AG09309 (cell line): ENCODE data around the gene LRP6.
"Not testable (repeated sequence)": the region's sequence is repeated elsewhere in the genome, so short reads cannot be mapped to it uniquely, and the experiment has no call there.

Experiments
- DNase-seq: peaks from one replicate; pipeline ENCODE4 v3.0.0-alpha.2; 2010; ENCODE audit warnings: low read depth
- H3K4me3 ChIP-seq: 2 replicates; pipeline ENCODE4 v1.5.1; 2011; ENCODE audit warnings: mild to moderate bottlenecking, low read depth, low read length, moderate library complexity; ENCODE audit not compliant: control insufficient read depth
- CTCF ChIP-seq: IDR thresholded peaks from 2 replicates; pipeline ENCODE4 v1.5.1; 2011; ENCODE audit warnings: mild to moderate bottlenecking, low read depth, low read length, inconsistent platforms; ENCODE audit not compliant: insufficient read depth, control insufficient read depth; ENCODE audit errors: missing control alignments

The LRP6 gene

GRCh38 chr12:12147111-12147510 lies 119.7 kb downstream of the LRP6 start:
- H3K4me3 ChIP-seq, result no peak overlapping the region
- DNase-seq, result no peak
- no peak for TF ChIP-seq CTCF

GRCh38 chr12:12144531-12144930 lies 122.3 kb downstream of the LRP6 start:
- DNase-seq, H3K4me3 ChIP-seq: not testable (repeated sequence)

GRCh38 chr12:12141000-12141399 lies 125.8 kb downstream of the LRP6 start:
- H3K4me3 ChIP-seq, result no peak overlapping the region
- no peak for DNase-seq
- no peak for TF ChIP-seq CTCF

GRCh38 chr12:12138203-12139154 lies 128.4 kb downstream of the LRP6 start:
- DNase-seq, result no peak
- H3K4me3 ChIP-seq, result no peak overlapping the region

GRCh38 chr12:12133785-12134184 lies 133.1 kb downstream of the LRP6 start:
- no peak overlapping the region for H3K4me3 ChIP-seq
- no peak for TF ChIP-seq CTCF
- DNase-seq, result no peak

More at GRCh38 chr12:12138203-12139154, 128.4 kb downstream of the LRP6 start:
- TF ChIP-seq CTCF, result no peak

- TF ChIP-seq CTCF, result no peak
- DNase-seq, result no peak
- H3K4me3 ChIP-seq, result no peak overlapping the region
Measured at GRCh38 chr12:12133259-12133658, 133.6 kb downstream of the LRP6 start.

- TF ChIP-seq CTCF, result no peak
- H3K4me3 ChIP-seq, result no peak overlapping the region
- no peak for DNase-seq
Measured at GRCh38 chr12:12128670-12129069, 138.2 kb downstream of the LRP6 start.
